Small intestine (tissue), 7 donors: Measurements from ENCODE around the gene DNAJB1. TPM values are rescaled to one million over a fixed set of nuclear protein-coding genes. Genes with fewer than 3 reads are reported as not detected.

Source experiments
- DNase-seq, 2 donors: peaks; one replicate each; pipeline versions ENCODE4 v3.0.0 to v3.0.0-alpha.2; 2013
- FAIRE-seq: peaks from 2 replicates; lab custom pipeline; 2012; peaks lifted over from hg19 to GRCh38; lab: Jason Lieb, UNC
- H3K27ac ChIP-seq, 3 donors: one replicate each; pipeline ENCODE4 v1.5.1; 2013; ENCODE audit warnings: low read length in 2 of 3, mild to moderate bottlenecking in 2 of 3, control low read depth in 1 of 3, inconsistent platforms in 1 of 3, low read depth in 1 of 3, moderate library complexity in 1 of 3
- H3K27me3 ChIP-seq, 3 donors: one replicate each; pipeline ENCODE4 v1.6.1; 2013; ENCODE audit warnings: low read length in 3 of 3, inconsistent platforms in 1 of 3; ENCODE audit not compliant: control insufficient read depth in 3 of 3, insufficient read depth in 3 of 3
- H3K36me3 ChIP-seq, 3 donors: one replicate each; pipeline ENCODE4 v1.6.1; 2013; ENCODE audit warnings: low read length in 3 of 3, inconsistent platforms in 1 of 3, low read depth in 1 of 3, mild to moderate bottlenecking in 1 of 3, moderate library complexity in 1 of 3; ENCODE audit not compliant: control insufficient read depth in 3 of 3, insufficient read depth in 2 of 3
- H3K4me1 ChIP-seq, 3 donors: one replicate each; pipeline ENCODE4 v1.6.1; 2013; ENCODE audit warnings: low read length in 2 of 3, inconsistent platforms in 1 of 3, low read depth in 1 of 3, mild to moderate bottlenecking in 1 of 3, moderate library complexity in 1 of 3; ENCODE audit not compliant: control insufficient read depth in 3 of 3, insufficient read depth in 2 of 3
- H3K4me3 ChIP-seq, 3 donors: one replicate each; pipeline ENCODE4 v1.5.1; 2013; ENCODE audit warnings: low read length in 3 of 3, control low read depth in 1 of 3, inconsistent platforms in 1 of 3, low read depth in 1 of 3, mild to moderate bottlenecking in 1 of 3, moderate library complexity in 1 of 3
- H3K9me3 ChIP-seq, 2 donors: one replicate each; pipeline ENCODE4 v1.6.1; 2013; ENCODE audit warnings: low read depth in 1 of 2, low read length in 1 of 2; ENCODE audit not compliant: control insufficient read depth in 2 of 2, insufficient read depth in 1 of 2
- WGBS, 3 donors: extraction: QIAGEN DNeasy Blood & Tissue Kit; methylation state at CpG; one replicate each; pipeline ENCODE4 v1.1.7; 2013; 5-methylcytosine and 5-hydroxymethylcytosine counted together
- polyA plus RNA-seq, 4 donors: library from polyadenylated mRNA; stranded (reverse) in 3 of 4; unstranded in 1 of 4; fragments of 200-250 nt in 3 of 4; fragments of 120-200 nt in 1 of 4; gene quantifications; one replicate each; pipeline versions ENCODE4 v1.2.1 to v1.2.3, GENCODE V29; 2013
- donor health status: healthy with polysubstance abuse.
- donor health status: control.
- donor health status: control.
- donor health status: Bipolar disorder and iron deficiency.
- donor health status: healthy.

DNAJB1 gene
- polyA plus RNA-seq, 4 donors: 39.4 to 87.7 (median 44.2) TPM

DNA sequence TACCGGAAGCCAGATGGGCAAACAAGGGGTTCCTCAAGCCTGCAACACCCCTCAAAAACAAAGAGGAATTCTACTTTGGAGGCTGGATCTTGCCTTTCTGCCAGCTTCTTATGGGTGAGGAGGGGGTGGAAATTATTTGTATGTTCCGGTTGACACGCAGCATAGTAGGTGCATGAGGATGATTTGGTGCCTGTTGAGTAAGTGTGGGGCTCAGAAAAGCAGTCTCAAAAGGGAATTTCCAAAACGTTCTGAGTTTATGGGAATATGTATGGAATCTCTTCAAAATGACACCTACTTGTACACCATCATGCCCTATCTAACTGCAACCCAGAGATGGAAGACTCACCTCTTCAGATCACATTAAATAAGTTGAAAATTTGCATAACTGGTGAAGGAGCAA, 8.2 kb upstream of the DNAJB1 start:
- Histone ChIP-seq H3K4me1 (peaks cover 0 to 17% (median 3%) of the 10 kb centered on the region in 3 donors), H3K27me3 (no peaks in the 10 kb centered on the region), H3K9me3 (no peaks in the 10 kb centered on the region), H3K36me3 (no peaks in the 10 kb centered on the region), H3K4me3 (no peak overlapping the region), H3K27ac (no peak overlapping the region)
- FAIRE-seq (no peak), DNase-seq (no peak)
- WGBS, 3 donors: 81 to 84% (median 83%) methylated on average over 4 of the region's 4 CpGs

DNA sequence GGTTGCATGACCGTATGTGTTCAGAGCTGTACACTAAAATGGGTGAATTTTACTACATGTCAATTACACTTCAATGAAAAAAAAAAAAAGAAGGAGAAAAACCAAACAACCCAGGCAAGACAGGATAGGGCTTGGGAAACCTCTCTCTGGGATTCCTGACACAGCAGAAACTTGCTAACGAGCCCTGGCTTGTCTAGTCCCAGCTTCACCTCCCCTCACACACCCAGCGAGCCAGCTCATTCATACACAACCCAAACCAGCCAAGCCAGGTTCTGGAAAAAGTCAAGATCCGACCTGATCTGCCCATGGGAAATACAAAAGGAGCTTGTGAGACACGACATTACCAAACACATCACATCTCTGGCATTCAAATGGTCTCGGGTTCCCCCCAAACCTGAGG, 7.5 kb upstream of the DNAJB1 start:
- FAIRE-seq (no peak), DNase-seq (no peak)
- Histone ChIP-seq H3K27ac (no peak overlapping the region), H3K9me3 (no peaks in the 10 kb centered on the region), H3K36me3 (no peaks in the 10 kb centered on the region), H3K27me3 (no peaks in the 10 kb centered on the region), H3K4me1 (peaks cover 0 to 11% (median under 1%) of the 10 kb centered on the region in 3 donors), H3K4me3 (no peak overlapping the region)
- WGBS, 3 donors: 71 to 77% (median 75%) methylated on average over 6 of the region's 6 CpGs

DNA sequence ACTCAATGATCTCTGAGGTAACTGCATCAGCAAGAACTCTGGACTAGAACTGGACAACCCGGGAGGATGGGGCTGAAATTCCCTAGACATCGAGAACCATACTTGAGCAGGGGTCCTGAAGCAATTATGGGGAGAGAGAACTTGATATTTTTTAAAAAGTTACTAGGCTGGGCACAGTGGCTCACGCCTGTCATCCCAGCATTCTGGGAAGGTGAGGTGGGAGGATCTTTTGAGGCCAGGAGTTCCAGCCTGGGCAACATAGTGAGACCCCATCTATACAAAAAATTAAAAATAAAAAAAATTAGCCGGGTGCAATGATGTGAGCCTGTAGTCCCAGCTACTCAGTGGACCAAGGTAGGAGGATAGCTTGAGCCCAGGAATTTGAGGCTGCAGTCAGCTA, 2.3 kb upstream of the DNAJB1 start:
- H3K27ac ChIP-seq: peak overlapping the region in 1 of 3 donors; percentile 96
- no peak for FAIRE-seq
- H3K4me1 ChIP-seq: peaks cover 0 to 20% (median 4%) of the 10 kb centered on the region in 3 donors
- no peaks in the 10 kb centered on the region for H3K27me3 ChIP-seq
- no peak overlapping the region for H3K4me3 ChIP-seq
- no peak for DNase-seq
- no peaks in the 10 kb centered on the region for H3K9me3 ChIP-seq
- H3K36me3 ChIP-seq: peaks cover 0 to 16% (median 4%) of the 10 kb centered on the region in 3 donors
- 91 to 93% (median 93%) methylated on average over 4 of the region's 4 CpGs for WGBS, 3 donors

DNA sequence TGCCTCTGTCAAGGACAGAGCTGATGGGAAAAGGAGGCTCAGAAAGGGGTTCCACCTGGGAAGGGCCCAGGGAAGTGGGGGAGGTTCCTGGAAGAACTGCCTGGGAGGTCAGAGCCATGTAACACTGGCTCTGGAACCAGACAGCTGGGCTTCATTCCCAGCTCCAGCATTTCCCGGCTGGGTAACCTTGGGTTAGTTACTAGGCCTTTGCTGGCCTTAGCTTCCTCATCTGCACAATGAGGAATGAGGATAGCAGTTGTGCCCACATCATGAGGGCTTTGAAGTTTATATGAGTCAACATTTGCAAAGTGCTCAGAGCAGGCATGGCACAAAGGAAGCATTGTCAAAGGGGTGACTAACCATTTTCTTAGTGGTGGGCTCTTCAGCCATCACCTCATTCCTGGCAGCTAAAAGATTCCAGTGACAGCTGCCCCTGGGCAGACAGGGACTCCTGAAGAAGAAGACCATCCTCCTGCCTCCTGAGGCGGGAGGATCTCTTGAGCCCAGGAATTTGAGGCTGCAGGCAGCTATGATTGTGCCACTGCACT, 1.7 kb upstream of the DNAJB1 start:
- Histone ChIP-seq H3K9me3 (no peaks in the 10 kb centered on the region), H3K4me3 (no peak overlapping the region), H3K4me1 (peaks cover 0 to 26% (median 6%) of the 10 kb centered on the region in 3 donors), H3K36me3 (peaks cover 1 to 22% (median 4%) of the 10 kb centered on the region in 3 donors), H3K27ac (peak overlapping the region in 1 of 3 donors; percentile 96), H3K27me3 (no peaks in the 10 kb centered on the region)
- FAIRE-seq (no peak), DNase-seq (no peak)
- 47 to 63% (median 56%) methylated on average over 2 of the region's 2 CpGs for WGBS, 3 donors

DNA sequence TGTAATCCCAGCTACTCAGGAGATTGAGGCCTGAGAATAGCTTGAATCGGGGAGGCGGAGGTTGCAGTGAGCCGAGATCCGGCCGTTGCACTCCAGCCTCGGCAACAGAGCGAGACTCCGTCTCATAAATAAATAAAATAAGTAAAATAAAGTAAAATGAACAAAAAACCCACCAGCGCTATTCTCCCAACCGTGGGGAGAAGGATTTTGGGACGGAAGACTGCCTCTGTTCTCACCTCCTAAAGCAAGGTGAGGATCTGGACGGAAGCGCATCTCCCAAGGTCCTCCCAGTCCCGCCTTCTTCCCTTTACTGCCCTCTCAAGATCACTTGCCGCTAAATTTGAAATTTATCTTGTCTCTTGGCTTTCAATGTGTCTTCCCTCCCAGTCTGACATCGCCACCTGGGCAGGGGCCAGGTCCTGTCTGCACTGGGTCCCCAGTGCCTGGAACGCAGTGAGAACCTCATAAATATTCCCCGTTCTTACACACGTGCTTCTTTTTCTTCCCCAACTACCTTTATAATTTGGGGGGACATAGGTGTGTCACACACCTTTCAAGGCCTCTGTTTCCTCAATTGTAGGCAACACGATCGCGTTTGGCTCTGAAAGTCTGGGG, 1.2 kb upstream of the DNAJB1 start:
- Histone ChIP-seq H3K27me3 (no peaks in the 10 kb centered on the region), H3K4me3 (peak overlapping the region in 1 of 3 donors; percentile 54), H3K36me3 (peaks cover 4 to 28% (median 7%) of the 10 kb centered on the region in 3 donors), H3K9me3 (no peaks in the 10 kb centered on the region), H3K4me1 (peaks cover 0 to 30% (median 10%) of the 10 kb centered on the region in 3 donors), H3K27ac (peak overlapping the region in 2 of 3 donors; percentile 87 to 96)
- FAIRE-seq (no peak), DNase-seq (no peak)
- WGBS, 3 donors: 92% methylated on average over 22 of the region's 22 CpGs

DNA sequence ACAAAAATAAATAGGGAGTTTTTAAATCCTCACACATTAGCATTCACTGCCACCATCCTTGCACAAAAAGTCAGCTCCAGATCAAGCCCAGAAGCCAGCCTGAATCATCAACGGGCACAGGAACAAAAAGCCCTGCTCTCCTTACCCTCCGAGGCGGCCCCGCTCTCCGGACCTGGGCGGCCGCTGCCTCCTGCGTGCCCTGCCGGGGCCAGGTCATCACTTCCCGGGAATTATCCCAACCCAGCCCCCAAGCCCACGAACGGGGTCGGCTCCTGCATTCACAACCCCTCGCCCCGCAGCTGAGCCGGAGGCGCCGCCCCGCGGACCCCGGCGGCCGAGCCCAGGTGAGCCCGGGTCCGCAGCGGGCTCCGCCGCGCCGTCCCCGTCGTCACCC, 754 bp downstream of the DNAJB1 start:
- Histone ChIP-seq H3K36me3 (peaks cover 4 to 43% (median 7%) of the 10 kb centered on the region in 3 donors), H3K27ac (peak overlapping the region; percentile 92 to 97 (median 93)), H3K4me1 (peaks cover 0 to 30% (median 10%) of the 10 kb centered on the region in 3 donors), H3K4me3 (peak overlapping the region; percentile 77 to 94 (median 93)), H3K27me3 (no peaks in the 10 kb centered on the region), H3K9me3 (no peaks in the 10 kb centered on the region)
- FAIRE-seq: no peak
- 0 to 1% (median 1%) methylated on average over 21 to 32 of the region's 32 CpGs for WGBS, 3 donors
- DNase-seq: no peak

DNA sequence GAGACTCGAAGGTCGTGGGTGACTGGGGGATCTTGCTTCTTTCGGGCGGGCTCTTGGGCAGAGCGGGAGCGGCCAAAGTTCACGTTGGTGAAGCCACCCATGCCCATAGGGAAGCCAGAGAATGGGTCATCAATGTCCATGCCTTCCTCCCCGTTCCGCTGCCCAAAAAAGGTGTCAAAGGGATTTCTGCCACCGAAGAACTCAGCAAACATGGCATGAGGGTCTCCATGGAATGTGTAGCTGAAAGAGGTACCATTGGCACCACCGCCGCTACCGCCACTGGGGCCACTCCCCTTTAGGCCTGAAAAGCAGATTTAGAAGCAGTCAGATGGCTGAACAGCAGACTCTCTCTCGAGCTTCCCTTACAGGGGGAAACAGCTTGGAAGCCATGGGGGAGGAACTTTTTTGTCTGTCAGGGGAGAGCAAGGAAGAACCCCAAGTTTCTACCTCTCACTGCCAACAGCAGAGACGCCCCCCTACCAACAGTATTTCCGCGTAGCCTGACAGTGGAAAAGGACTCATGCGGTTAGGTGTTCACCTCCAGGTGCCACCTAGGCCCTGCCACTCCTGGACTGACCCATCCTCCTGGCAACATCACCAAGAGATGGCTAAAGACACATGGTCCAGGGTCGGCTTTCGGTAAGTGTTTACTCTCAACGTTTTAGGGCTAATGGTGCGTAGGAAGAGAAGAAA, 1.3 kb downstream of the DNAJB1 start:
- Histone ChIP-seq H3K4me1 (peaks cover 0 to 30% (median 10%) of the 10 kb centered on the region in 3 donors), H3K27ac (peak overlapping the region; percentile 92 to 97 (median 93)), H3K27me3 (no peaks in the 10 kb centered on the region), H3K36me3 (peaks cover 4 to 45% (median 7%) of the 10 kb centered on the region in 3 donors), H3K4me3 (peak overlapping the region; percentile 77 to 94 (median 93)), H3K9me3 (no peaks in the 10 kb centered on the region)
- DNase-seq (peak in 1 of 2 donors; percentile 50), FAIRE-seq (no peak)
- 4 to 19% (median 12%) methylated on average over 22 of the region's 22 CpGs for WGBS, 3 donors

DNA sequence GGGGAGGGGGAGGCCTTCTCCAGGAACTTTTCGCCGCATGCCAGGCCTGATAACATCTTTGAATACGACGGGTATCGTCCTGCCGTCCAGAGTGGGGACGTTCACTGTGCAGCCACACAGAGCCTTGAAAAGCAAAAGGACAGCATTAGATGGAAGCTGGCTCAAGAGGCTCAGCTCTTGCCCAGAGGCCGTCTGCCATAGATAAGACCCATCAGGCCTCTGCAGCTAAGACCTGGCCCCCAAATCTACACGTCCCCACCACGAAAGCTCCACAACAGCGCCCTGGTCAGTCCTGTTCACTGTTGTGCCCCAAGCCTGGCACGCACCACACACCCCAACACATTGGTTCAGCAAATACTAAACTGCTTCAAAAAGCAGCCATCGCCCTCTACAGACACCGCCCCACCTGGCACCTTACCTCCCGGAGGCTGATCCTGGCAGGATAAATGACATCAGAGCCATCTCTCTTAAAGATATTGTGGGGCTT, 2.1 kb downstream of the DNAJB1 start:
- H3K27ac ChIP-seq: peak overlapping the region in 1 of 3 donors; percentile 48

More for the DNA sequence above, 2.1 kb downstream of the DNAJB1 start:
- FAIRE-seq (no peak), DNase-seq (peak in 1 of 2 donors; percentile 44)
- peak overlapping the region; percentile 77 to 94 (median 93) for H3K4me3 ChIP-seq
- no peaks in the 10 kb centered on the region for H3K27me3 ChIP-seq
- no peaks in the 10 kb centered on the region for H3K9me3 ChIP-seq
- H3K4me1 ChIP-seq: peaks cover 0 to 30% (median 10%) of the 10 kb centered on the region in 3 donors
- WGBS, 3 donors: 23 to 60% (median 29%) methylated on average over 15 of the region's 15 CpGs
- peaks cover 4 to 45% (median 7%) of the 10 kb centered on the region in 3 donors for H3K36me3 ChIP-seq
